Activated CD4-positive, alpha-beta memory T cell treated with anti-CD3 and anti-CD28 coated beads for 36 hours (primary cell): ENCODE measurements around the gene TMX2. TPM values are rescaled to one million over a fixed set of nuclear protein-coding genes. Genes with fewer than 3 reads are reported as not detected.

Experiments used
- CTCF ChIA-PET: fragments of 350-600 bp; sonication (Branson Sonifier 250); formaldehyde crosslinking; loops from one replicate; lab custom pipeline; 2021; ENCODE audit warnings: antibody characterized with exemption, inconsistent platforms; lab: Charles Lee
- POLR2A ChIA-PET: fragments of 350-600 bp; sonication (Branson Sonifier 250); formaldehyde crosslinking; loops from one replicate; lab custom pipeline; 2021; ENCODE audit warnings: antibody characterized with exemption; lab: Charles Lee
- DNase-seq: peaks from one replicate; pipeline ENCODE4 v3.0.0-alpha.2; 2020
- H3K27ac Mint-ChIP-seq: one replicate; pipeline ENCODE4 v1.8.0; 2021; ENCODE audit warnings: mixed read lengths
- H3K27me3 Mint-ChIP-seq: one replicate; pipeline ENCODE4 v1.8.0; 2021; ENCODE audit warnings: mixed read lengths
- H3K36me3 Mint-ChIP-seq: one replicate; pipeline ENCODE4 v1.8.0; 2021; ENCODE audit warnings: mixed read lengths
- H3K4me1 Mint-ChIP-seq: one replicate; pipeline ENCODE4 v1.8.0; 2021; ENCODE audit warnings: low read depth, mixed read lengths
- H3K4me3 Mint-ChIP-seq: one replicate; pipeline ENCODE4 v1.8.0; 2021; ENCODE audit warnings: mild to moderate bottlenecking, mixed read lengths
- H3K9me3 Mint-ChIP-seq: one replicate; pipeline ENCODE4 v1.8.0; 2021; ENCODE audit warnings: mixed read lengths
- intact Hi-C: fragments of 100-400 bp; cut with micrococcal nuclease; formaldehyde crosslinking; loops from one replicate; pipeline ENCODE4 v1.15.1; 2023
- total RNA-seq, 2 experiments: library from RNA; stranded (reverse); gene quantifications; one replicate each; pipeline ENCODE4 v1.2.3, GENCODE V29; 2021

The TMX2 gene
- total RNA-seq, 2 experiments from 2014 or later: 54.9 to 57.2 TPM

DNA sequence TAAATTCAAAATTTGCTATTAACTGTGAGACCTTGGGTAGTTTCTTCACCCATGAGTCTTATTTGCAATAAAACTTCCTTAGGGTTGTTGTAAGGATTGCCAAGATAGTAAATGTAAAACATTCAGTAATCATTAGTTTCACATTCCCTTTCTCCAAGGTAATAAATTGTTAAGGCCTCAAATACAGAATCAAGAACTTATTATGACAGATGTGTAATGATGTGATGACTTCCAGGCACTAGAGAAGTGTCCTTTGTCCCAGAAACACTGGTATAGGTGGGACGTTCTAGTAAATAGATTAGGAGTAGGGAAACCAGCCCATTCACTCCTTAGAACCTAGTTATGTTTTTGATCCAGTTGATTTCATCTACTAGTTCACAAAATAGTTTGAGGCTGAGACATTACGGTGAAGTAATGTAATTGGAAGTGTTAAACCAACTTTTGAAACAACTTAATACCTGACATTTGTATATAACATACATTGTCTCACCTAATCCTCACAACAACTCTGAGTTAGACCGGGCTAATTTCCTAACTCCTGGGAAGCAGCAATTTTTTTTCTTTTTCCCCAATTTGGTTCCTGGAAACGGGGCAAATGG, 74.7 kb downstream of the TMX2 start:
- DNase-seq: no peak
- H3K27me3 Mint-ChIP-seq: no peaks in the 10 kb centered on the region
- ChIA-PET CTCF (interaction anchor here (1.3 kb wide), 1 partner anchor 14 kb away, joined by 4 read pairs; no protein-coding TSS in a partner anchor), POLR2A (no interaction called here)
- H3K27ac Mint-ChIP-seq: no peak overlapping the region
- H3K4me1 Mint-ChIP-seq: peaks cover 14% of the 10 kb centered on the region
- intact Hi-C loops: no loop called here
- H3K9me3 Mint-ChIP-seq: no peaks in the 10 kb centered on the region
- H3K36me3 Mint-ChIP-seq: no peaks in the 10 kb centered on the region
- H3K4me3 Mint-ChIP-seq: no peak overlapping the region

DNA sequence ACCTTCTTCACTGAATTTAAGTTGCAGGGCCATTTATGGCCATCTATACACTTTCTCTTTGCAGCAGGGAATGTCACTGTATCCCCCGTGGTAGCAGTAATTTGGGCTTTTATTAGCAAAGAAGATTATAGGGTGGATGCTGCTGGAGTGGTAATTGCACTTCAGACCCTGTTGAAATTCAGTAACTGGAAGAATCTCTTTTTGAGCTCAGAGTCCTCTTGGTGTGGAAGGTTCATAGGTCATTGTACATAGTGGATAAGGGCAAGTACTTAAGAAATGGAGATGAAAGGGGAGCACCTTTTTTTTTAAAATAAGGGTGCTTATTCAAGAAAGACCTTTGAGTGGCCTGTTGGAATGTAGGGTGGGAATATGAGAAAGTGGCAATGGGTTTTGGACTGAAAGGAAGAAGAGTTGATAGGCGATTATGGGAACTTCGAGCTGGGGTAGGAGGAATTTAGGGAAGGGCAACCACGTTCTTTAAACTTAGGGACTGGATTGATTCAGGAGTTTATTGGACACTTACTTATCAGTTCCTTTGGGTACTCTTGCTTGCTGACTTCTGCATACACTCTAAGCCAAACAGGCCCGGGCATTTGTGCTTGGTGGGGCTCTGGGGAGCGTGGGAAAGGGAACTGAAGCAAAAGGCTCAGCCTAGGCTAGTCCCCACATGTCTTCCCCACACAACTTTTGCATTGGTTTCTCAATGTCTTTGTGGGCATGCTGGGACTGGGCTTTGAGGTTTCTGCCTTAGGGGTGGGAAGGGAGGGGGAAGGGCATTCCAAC, 75.7 kb downstream of the TMX2 start:
- intact Hi-C loops: no loop called here
- H3K9me3 Mint-ChIP-seq: no peaks in the 10 kb centered on the region
- ChIA-PET POLR2A (no interaction called here), CTCF (no interaction called here)
- DNase-seq: no peak
- no peak overlapping the region for H3K4me3 Mint-ChIP-seq
- peaks cover 22% of the 10 kb centered on the region for H3K4me1 Mint-ChIP-seq
- no peaks in the 10 kb centered on the region for H3K36me3 Mint-ChIP-seq
- H3K27me3 Mint-ChIP-seq: peaks cover 1% of the 10 kb centered on the region
- no peak overlapping the region for H3K27ac Mint-ChIP-seq

DNA sequence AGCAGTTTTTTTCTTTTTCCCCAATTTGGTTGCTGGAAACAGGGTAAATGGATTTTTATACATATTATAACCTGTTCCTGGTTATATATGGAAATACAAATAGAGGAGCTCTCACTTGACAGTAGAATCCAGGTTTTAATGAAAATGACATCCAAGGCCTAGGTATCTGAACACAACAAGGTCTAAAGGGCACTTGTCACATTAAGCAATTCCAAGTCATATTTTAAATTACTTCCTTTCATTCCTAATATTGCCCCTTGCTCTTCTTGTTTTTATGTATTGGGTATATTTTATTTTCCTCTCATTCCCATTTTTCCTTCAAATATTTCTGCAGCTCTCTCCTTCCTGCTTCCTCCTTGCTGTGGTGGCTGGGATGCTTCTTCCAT, 76.3 kb downstream of the TMX2 start:
- H3K27me3 Mint-ChIP-seq: peaks cover 1% of the 10 kb centered on the region
- no peaks in the 10 kb centered on the region for H3K36me3 Mint-ChIP-seq
- CTCF ChIA-PET: interaction anchor here (1.1 kb wide), 1 partner anchor 12 kb away, joined by 4 read pairs; no protein-coding TSS in a partner anchor
- intact Hi-C loops: no loop called here
- H3K4me1 Mint-ChIP-seq: peaks cover 28% of the 10 kb centered on the region
- no peak overlapping the region for H3K27ac Mint-ChIP-seq
- no peak overlapping the region for H3K4me3 Mint-ChIP-seq
- POLR2A ChIA-PET: interaction anchor here (0.6 kb wide), 1 partner anchor 31 kb away, joined by 3 read pairs; no protein-coding TSS in a partner anchor
- DNase-seq: no peak
- H3K9me3 Mint-ChIP-seq: no peaks in the 10 kb centered on the region

Other genes starting within 250 kb of the TMX2 start
- 10 to 100 TPM; 23.1 to 23.3 TPM for gene SLC43A1, start 196.9 kb upstream of the TMX2 start, total RNA-seq
- 100 to 1,000 TPM; 131 to 134 TPM for gene TIMM10, start 181.8 kb upstream of the TMX2 start, total RNA-seq
- gene SMTNL1, start 175.0 kb upstream of the TMX2 start, total RNA-seq: not detected
- gene UBE2L6, start 144.9 kb upstream of the TMX2 start, total RNA-seq: 100 to 1,000 TPM; 152 to 162 TPM
- gene SERPING1, start 114.9 kb upstream of the TMX2 start, total RNA-seq: under 1 TPM in 1 of 2 experiments, not detected in 1; 0.43 TPM
- under 1 TPM; 0.43 to 0.73 TPM for gene YPEL4, start 62.7 kb upstream of the TMX2 start, total RNA-seq
- gene CLP1, start 54.8 kb upstream of the TMX2 start, total RNA-seq: 10 to 100 TPM; 13.9 to 15.2 TPM
- gene ZDHHC5, start 44.5 kb upstream of the TMX2 start, total RNA-seq: 10 to 100 TPM; 56.8 to 65.5 TPM
- 10 to 100 TPM; 12.9 to 14.1 TPM for gene MED19, start 378 bp upstream of the TMX2 start, total RNA-seq
- gene SELENOH, start 28.9 kb downstream of the TMX2 start, total RNA-seq: 100 to 1,000 TPM; 235 to 252 TPM
- not detected for gene BTBD18, start 39.2 kb downstream of the TMX2 start, total RNA-seq
- 1 to 10 TPM; 3.5 to 4.4 TPM for gene CTNND1, start 49.2 kb downstream of the TMX2 start, total RNA-seq